Tibial nerve (tissue), 4 donors: ENCODE measurements around the gene SERINC2. TPM values are rescaled to one million over a fixed set of nuclear protein-coding genes. Genes with fewer than 3 reads are reported as not detected.

Experiments used
- DNase-seq, 2 donors: peaks; one replicate each; pipeline ENCODE4 v3.0.0-alpha.2; 2019; ENCODE audit warnings: low spot score in 2 of 2
- H3K27ac ChIP-seq, 4 donors: fragments of 200-600 bp; sonication (generic) in 3 of 4; one replicate each; pipeline ENCODE4 v1.5.1; 2017 to 2019; ENCODE audit warnings: mild to moderate bottlenecking in 1 of 4
- H3K27me3 ChIP-seq, 2 donors: fragments of 200-600 bp; sonication (generic) in 1 of 2; one replicate each; pipeline versions ENCODE4 v1.5.1 to v1.6.0; 2017 to 2019
- H3K36me3 ChIP-seq, 3 donors: fragments of 200-600 bp; sonication (generic); one replicate each; pipeline ENCODE4 v1.5.1; 2018 to 2019
- H3K4me1 ChIP-seq, 4 donors: fragments of 200-600 bp; sonication (generic) in 3 of 4; one replicate each; pipeline ENCODE4 v1.5.1; 2017 to 2019
- H3K4me3 ChIP-seq, 4 donors: fragments of 200-600 bp; sonication (generic) in 3 of 4; one replicate each; pipeline ENCODE4 v1.5.1; 2017 to 2019; ENCODE audit warnings: mild to moderate bottlenecking in 1 of 4, moderate library complexity in 1 of 4
- H3K9me3 ChIP-seq, 4 donors: fragments of 200-600 bp; sonication (generic) in 3 of 4; one replicate each; pipeline ENCODE4 v1.5.1; 2017 to 2019
- EP300 ChIP-seq, 2 donors: sonication (generic); formaldehyde crosslinking; IDR thresholded peaks; one replicate each; pipeline ENCODE4 v1.6.1; 2017; ENCODE audit warnings: antibody characterized with exemption in 2 of 2, mild to moderate bottlenecking in 1 of 2
- POLR2A ChIP-seq, 2 donors: fragments of 450-650 bp; IDR thresholded peaks; one replicate each; pipeline ENCODE4 v1.6.1; 2017; ENCODE audit warnings: antibody characterized with exemption in 2 of 2, mild to moderate bottlenecking in 2 of 2, moderate library complexity in 2 of 2
- WGBS, 2 donors: methylation state at CpG; one replicate each; pipeline ENCODE4 v1.1.5; 2018; 5-methylcytosine and 5-hydroxymethylcytosine counted together
- total RNA-seq, 4 donors: library from RNA; depleted of rRNA; stranded (reverse); fragments of >200 nt; gene quantifications; one replicate each; pipeline ENCODE4 v1.1.0, GENCODE V29; 2016
- TF ChIP-seq, protein P1 (sequence below), 5 experiments: fragments of 200-600 bp in 3 of 5; fragments of 450-650 bp in 2 of 5; sonication (generic) in 3 of 5; IDR thresholded peaks; one replicate each; pipeline ENCODE4 v1.5.1; 2016 to 2019; ENCODE audit warnings: antibody characterized with exemption in 5 of 5, mild to moderate bottlenecking in 3 of 5, moderate library complexity in 2 of 5

The SERINC2 gene
- total RNA-seq, 4 donors from 2014 or later, result 0.42 to 4.3 (median 2.3) TPM

DNA sequence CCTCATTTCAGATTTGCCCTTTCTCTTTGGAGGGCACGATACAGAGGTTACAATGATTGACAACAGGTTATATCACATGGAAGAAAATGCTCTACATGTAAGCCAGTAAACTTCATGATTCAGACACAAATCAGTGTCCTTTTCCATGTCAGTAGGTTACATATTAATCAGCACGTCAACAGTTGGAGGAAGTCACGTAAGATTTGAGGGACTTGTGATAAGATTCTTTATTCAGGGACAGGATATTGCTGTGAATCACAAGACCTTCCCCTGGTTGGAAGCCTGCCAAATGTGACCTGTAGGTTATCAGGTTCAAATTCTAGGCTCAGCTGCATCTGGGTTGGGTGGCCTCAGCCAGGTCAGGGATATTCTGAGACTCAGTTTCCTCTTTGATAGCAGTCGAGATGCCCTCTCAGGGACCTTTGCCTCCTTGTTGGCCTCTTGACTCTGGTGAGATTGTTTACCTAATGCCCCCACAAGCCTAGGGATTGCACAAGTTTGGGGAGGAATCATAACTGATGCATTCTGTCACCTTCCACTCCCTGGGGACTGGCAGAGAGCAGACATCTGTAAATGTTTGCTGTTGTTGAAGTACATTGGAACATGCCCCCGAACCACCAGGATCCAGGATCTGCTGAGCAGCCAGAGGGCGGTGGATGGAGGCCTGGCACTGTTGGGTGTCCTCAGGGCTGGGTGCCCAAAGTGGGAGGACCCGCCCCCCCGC lies 31.9 kb downstream of the SERINC2 start:
- no peak overlapping the region for H3K27ac ChIP-seq
- 78 to 79% methylated on average over 7 to 8 of the region's 8 CpGs for WGBS, 2 donors
- DNase-seq, result no peak

DNA sequence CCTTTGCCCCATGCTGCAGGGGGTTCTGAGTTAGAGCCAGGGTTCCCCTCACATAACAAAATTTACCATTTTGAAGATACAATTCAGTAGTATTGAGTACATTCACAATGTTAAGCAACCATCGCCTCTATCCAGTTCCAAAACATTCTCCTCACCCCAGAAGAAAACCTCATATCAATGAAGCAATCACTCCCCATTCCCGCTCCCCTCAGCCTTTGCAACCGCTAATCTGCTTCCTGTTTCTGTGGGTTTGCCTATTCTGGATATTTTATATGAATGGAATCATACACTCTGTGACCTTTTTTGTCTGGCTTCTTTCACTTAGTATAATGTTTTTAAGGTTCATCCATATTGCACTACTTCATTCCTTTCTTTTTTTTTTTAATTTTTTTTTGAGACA lies 32.9 kb downstream of the SERINC2 start:
- Histone ChIP-seq H3K27ac (no peak overlapping the region), H3K36me3 (no peaks in the 10 kb centered on the region), H3K4me3 (no peak overlapping the region), H3K4me1 (no peaks in the 10 kb centered on the region), H3K27me3 (no peaks in the 10 kb centered on the region), H3K9me3 (peaks cover 0 to 13% (median 0%) of the 10 kb centered on the region in 4 donors)
- 69 to 72% methylated on average over 3 of the region's 3 CpGs for WGBS, 2 donors
- no peak for TF ChIP-seq EP300 (IDR thresholded peaks at IDR 0.05)
- no peak for TF ChIP-seq POLR2A (IDR thresholded peaks at IDR 0.05)
- TF ChIP-seq, protein P1, sequence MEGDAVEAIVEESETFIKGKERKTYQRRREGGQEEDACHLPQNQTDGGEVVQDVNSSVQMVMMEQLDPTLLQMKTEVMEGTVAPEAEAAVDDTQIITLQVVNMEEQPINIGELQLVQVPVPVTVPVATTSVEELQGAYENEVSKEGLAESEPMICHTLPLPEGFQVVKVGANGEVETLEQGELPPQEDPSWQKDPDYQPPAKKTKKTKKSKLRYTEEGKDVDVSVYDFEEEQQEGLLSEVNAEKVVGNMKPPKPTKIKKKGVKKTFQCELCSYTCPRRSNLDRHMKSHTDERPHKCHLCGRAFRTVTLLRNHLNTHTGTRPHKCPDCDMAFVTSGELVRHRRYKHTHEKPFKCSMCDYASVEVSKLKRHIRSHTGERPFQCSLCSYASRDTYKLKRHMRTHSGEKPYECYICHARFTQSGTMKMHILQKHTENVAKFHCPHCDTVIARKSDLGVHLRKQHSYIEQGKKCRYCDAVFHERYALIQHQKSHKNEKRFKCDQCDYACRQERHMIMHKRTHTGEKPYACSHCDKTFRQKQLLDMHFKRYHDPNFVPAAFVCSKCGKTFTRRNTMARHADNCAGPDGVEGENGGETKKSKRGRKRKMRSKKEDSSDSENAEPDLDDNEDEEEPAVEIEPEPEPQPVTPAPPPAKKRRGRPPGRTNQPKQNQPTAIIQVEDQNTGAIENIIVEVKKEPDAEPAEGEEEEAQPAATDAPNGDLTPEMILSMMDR (IDR thresholded peaks at IDR 0.05), result no peak
- no peak for DNase-seq

More for the DNA sequence above, 31.9 kb downstream of the SERINC2 start:
- H3K4me1 ChIP-seq, result no peaks in the 10 kb centered on the region
- H3K27me3 ChIP-seq, result no peaks in the 10 kb centered on the region
- H3K9me3 ChIP-seq, result peaks cover 0 to 9% (median 0%) of the 10 kb centered on the region in 4 donors
- TF ChIP-seq EP300 (IDR thresholded peaks at IDR 0.05) (no peak), POLR2A (IDR thresholded peaks at IDR 0.05) (no peak)
- TF ChIP-seq, protein P1 (IDR thresholded peaks at IDR 0.05), result no peak
- H3K36me3 ChIP-seq, result no peaks in the 10 kb centered on the region
- H3K4me3 ChIP-seq, result no peak overlapping the region

DNA sequence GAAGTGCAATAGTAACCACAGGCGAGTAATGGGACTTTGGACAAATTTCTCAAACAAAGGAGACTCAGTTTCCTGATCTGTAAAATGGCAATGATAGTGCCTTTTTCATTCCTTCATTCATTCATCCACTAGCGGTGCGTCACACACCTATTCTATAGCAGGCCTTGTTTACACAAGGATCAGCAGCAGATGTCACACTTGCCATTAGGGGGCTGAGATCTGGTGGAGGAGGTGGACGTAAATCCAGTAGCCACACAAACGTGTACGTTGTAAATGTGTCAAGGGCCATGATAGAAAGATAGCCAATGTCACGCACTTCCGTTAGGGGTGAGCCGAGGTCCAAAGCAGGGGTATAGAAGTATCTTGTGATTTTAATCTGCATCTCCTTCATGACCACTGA lies 34.2 kb downstream of the SERINC2 start:
- DNase-seq, result no peak
- H3K9me3 ChIP-seq, result peaks cover 0 to 25% (median 3%) of the 10 kb centered on the region in 4 donors
- no peak overlapping the region for H3K4me3 ChIP-seq
- H3K27me3 ChIP-seq, result no peaks in the 10 kb centered on the region
- H3K27ac ChIP-seq, result no peak overlapping the region
- WGBS, 2 donors, result 56 to 59% methylated on average over 9 of the region's 9 CpGs
- no peaks in the 10 kb centered on the region for H3K36me3 ChIP-seq
- H3K4me1 ChIP-seq, result no peaks in the 10 kb centered on the region
- TF ChIP-seq, protein P1 (IDR thresholded peaks at IDR 0.05), result no peak
- TF ChIP-seq EP300 (IDR thresholded peaks at IDR 0.05) (no peak), POLR2A (IDR thresholded peaks at IDR 0.05) (no peak)

DNA sequence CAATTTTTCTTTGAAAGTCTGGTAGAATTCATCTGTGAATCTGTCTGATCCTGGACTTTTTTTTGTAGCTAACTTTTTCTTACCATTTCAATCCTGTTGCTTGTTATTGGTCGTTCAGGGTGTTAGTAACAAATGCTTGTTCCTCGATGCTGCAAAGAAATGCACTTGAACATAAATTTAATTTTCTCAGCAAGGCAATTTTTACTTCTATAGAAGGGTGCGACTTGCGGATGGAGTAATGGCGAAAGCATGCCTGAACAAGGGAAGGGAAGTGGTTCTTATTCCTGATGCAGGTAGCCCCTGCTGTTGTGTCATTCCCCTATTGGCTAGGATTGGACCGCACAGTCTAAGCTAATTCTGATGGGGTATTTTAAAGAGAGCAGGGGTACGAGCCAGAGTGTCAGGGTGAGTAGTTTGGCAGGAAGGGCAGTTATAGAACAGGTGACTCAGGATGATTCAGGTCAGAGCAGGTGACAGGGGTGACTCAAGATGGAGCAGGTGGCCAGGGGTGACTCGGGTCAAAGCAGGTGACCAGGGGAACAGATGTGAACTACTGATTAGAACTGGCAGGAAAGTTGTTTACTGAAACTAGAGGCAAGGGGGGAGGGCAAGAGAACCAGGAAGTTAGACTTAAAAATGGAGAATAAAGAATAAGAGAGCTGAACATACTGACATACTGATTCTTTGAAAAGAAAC lies 40.5 kb downstream of the SERINC2 start:
- Histone ChIP-seq H3K4me1 (no peaks in the 10 kb centered on the region), H3K9me3 (peaks cover 0 to 57% (median 11%) of the 10 kb centered on the region in 4 donors), H3K27ac (no peak overlapping the region), H3K36me3 (no peaks in the 10 kb centered on the region), H3K27me3 (peaks cover 0 to 8% of the 10 kb centered on the region in 2 donors), H3K4me3 (no peak overlapping the region)
- DNase-seq, result no peak
- 73 to 86% methylated on average over 8 of the region's 8 CpGs for WGBS, 2 donors
- TF ChIP-seq, protein P1 (IDR thresholded peaks at IDR 0.05), result no peak
- TF ChIP-seq POLR2A (IDR thresholded peaks at IDR 0.05), result no peak
- TF ChIP-seq EP300 (IDR thresholded peaks at IDR 0.05), result no peak

DNA sequence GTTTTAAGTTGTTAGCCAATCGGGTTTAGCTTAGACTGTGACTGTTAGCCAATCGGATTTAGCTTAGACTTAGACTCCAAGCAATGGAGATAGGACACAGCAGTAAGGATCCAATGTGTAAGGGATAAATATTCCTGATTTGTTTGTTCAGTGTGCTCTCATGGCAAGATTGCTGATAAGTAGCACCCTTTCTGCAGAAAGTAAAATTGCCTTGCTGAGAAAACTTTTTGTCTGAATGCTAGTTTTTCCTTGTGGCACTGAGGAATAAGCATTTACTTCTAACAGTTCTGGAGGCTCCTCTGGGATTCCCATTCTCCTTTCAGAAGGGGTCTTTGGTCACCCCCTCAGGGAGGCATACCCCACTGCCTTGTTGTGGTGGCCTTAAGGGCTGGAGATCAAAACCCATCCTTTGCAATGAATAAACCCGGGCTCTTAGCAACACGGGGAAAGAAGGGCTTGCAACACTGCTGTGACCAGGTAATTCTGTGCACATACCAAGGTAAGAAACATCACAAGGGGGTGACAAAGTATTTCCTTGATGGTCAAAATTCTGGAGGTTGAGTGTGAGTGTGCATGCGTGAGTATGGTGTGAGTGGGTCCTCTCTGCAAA lies 45.4 kb downstream of the SERINC2 start:
- DNase-seq, result no peak
- peaks cover 0 to 49% (median 12%) of the 10 kb centered on the region in 4 donors for H3K9me3 ChIP-seq
- H3K27me3 ChIP-seq, result peaks cover 0 to 25% of the 10 kb centered on the region in 2 donors
- TF ChIP-seq, protein P1 (IDR thresholded peaks at IDR 0.05), result no peak
- no peak for TF ChIP-seq POLR2A (IDR thresholded peaks at IDR 0.05)
- H3K27ac ChIP-seq, result no peak overlapping the region
- H3K36me3 ChIP-seq, result no peaks in the 10 kb centered on the region
- H3K4me1 ChIP-seq, result no peaks in the 10 kb centered on the region
- WGBS, 2 donors, result 91 to 96% methylated on average over 5 of the region's 5 CpGs
- H3K4me3 ChIP-seq, result no peak overlapping the region
